Measurements from ENCODE around the gene CAP1. TPM values are rescaled to one million over a fixed set of nuclear protein-coding genes. Genes with fewer than 3 reads are reported as not detected.

The CAP1 gene
- total and polyA plus RNA-seq, 2 of the 4 experiments (the other 2 are of a cell fraction) = 434 to 756 TPM

GRCh38 chr1:40073062-40073461, 32.5 kb downstream of the CAP1 start:
- H3K4me1 ChIP-seq (ENCODE audit: control insufficient read depth, insufficient read depth, low read length) = peaks cover 5% of the 10 kb centered on the region
- no peak overlapping the region for H3K23ac ChIP-seq (ENCODE audit: low read depth, low read length)
- no peak overlapping the region for H3K14ac ChIP-seq (replicated peaks; ENCODE audit: low read depth, low read length)
- H2BK20ac ChIP-seq (ENCODE audit: low read depth, low read length) = no peak overlapping the region
- ChIA-PET POLR2A (ENCODE audit: unreplicated experiment) (no interaction called here), CTCF (interaction anchor here (1.4 kb wide), 1 partner anchor 266 kb away, joined by 4 read pairs; no protein-coding TSS in a partner anchor)
- H3K18ac ChIP-seq (ENCODE audit: low read depth, low read length) = no peak overlapping the region
- H3K9ac ChIP-seq (ENCODE audit: low read depth, low read length) = no peak overlapping the region
- H3K9me1 ChIP-seq (ENCODE audit: insufficient read depth, low read length) = 0 out of 2 replicates have a peak, but pooled peaks cover 5% of the 10 kb centered on the region
- BruUV-seq (replicated peaks) = TSS peak; percentile 91
- no peak overlapping the region for H4K91ac ChIP-seq (ENCODE audit: insufficient read depth, low read depth, low read length)
- no peak overlapping the region for H3K4ac ChIP-seq (ENCODE audit: low read depth, low read length)
- H4K5ac ChIP-seq (ENCODE audit: low read depth, low read length) = no peak overlapping the region
- no peak overlapping the region for H3K4me2 ChIP-seq (ENCODE audit: low read depth, low read length)
- no peaks in the 10 kb centered on the region for H3K9me3 ChIP-seq (ENCODE audit: control insufficient read depth, insufficient read depth, low read length)
- H3K27ac ChIP-seq (ENCODE audit: insufficient read depth, low read length) = no peak overlapping the region
- dilution Hi-C loops (cut with HindIII; ENCODE audit: low sequenced_read_pairs, unreplicated experiment) = no loop called here
- peaks cover 52% of the 10 kb centered on the region for H3K36me3 ChIP-seq (ENCODE audit: control insufficient read depth, insufficient read depth, low read length)
- in situ Hi-C loops (cut with MboI; ENCODE audit: low sequenced_read_pairs) = no loop called here
- no peak overlapping the region for H2AK9ac ChIP-seq (replicated peaks; ENCODE audit: low read depth, low read length, poor library complexity)
- no peak overlapping the region for H2BK120ac ChIP-seq (ENCODE audit: low read depth, low read length)
- H2BK5ac ChIP-seq (ENCODE audit: low read depth, low read length, poor library complexity, severe bottlenecking) = no peak overlapping the region
- intact Hi-C loops (cut with micrococcal nuclease) = no loop called here
- H3K79me1 ChIP-seq (ENCODE audit: low read depth in 1 of 2, low read length in 2 of 2) = peaks cover 7 to 30% of the 10 kb centered on the region in 2 experiments; a peak in 3 of 4 replicates
- no peak overlapping the region for H2AFZ ChIP-seq (replicated peaks; ENCODE audit: low read length, poor library complexity)
- no peak for DNase-seq
- ATAC-seq (ENCODE audit: low read depth) = no peak
- no peak overlapping the region for H3K56ac ChIP-seq (ENCODE audit: extremely low read depth, insufficient read depth, low read length)
- WGBS, 2 experiments (ENCODE audit: extremely low coverage in 2 of 2, insufficient read length in 1 of 2) = no CpG with 5 or more reads among the region's 4 CpGs
- H3K27me3 ChIP-seq (ENCODE audit: control insufficient read depth, insufficient read depth, low read length) = no peaks in the 10 kb centered on the region
- no peak overlapping the region for H3K4me3 ChIP-seq (ENCODE audit: insufficient read depth, low read depth, low read length)
- H2BK15ac ChIP-seq (ENCODE audit: low read depth, low read length) = no peak overlapping the region
- peaks cover 12% of the 10 kb centered on the region for H4K20me1 ChIP-seq (ENCODE audit: insufficient read depth, low read length)
- H4K8ac ChIP-seq (ENCODE audit: low read depth in 2 of 2, low read length in 2 of 2) = no peak overlapping the region
- H2AK5ac ChIP-seq (ENCODE audit: low read depth, low read length) = no peak overlapping the region
- no peak for TF ChIP-seq RAD21 (IDR thresholded peaks at IDR 0.05; ENCODE audit: low read length)
- no peak for TF ChIP-seq CHD1 (IDR thresholded peaks at IDR 0.05; ENCODE audit: low read depth, low read length)
- no peak for TF ChIP-seq BHLHE40 (IDR thresholded peaks at IDR 0.05; ENCODE audit: low read depth, low read length)
- no peak for TF ChIP-seq CTCF (conservative IDR thresholded peaks at IDR 0.05; ENCODE audit: low read depth, low read length)
- no peak for TF ChIP-seq MXI1 (IDR thresholded peaks at IDR 0.05; ENCODE audit: borderline replicate concordance, low read depth, low read length)
- TF ChIP-seq POLR2A (IDR thresholded peaks at IDR 0.05; ENCODE audit: low read depth, low read length) = no peak
- no peak for TF ChIP-seq FOS (IDR thresholded peaks at IDR 0.05; ENCODE audit: low read depth, low read length)
- TF ChIP-seq ELK1 (IDR thresholded peaks at IDR 0.05; ENCODE audit: borderline replicate concordance, low read depth, low read length) = no peak
- no peak for TF ChIP-seq SMC3 (IDR thresholded peaks at IDR 0.05; ENCODE audit: low read depth, low read length)
- no peak for TF ChIP-seq CEBPB (IDR thresholded peaks at IDR 0.05; ENCODE audit: low read depth, low read length)
- no peak for TF ChIP-seq NFE2L2 (IDR thresholded peaks at IDR 0.05; ENCODE audit: low read depth, low read length)
- TF ChIP-seq RFX5 (IDR thresholded peaks at IDR 0.05; ENCODE audit: low read depth, low read length) = no peak
- no peak for TF ChIP-seq USF2 (IDR thresholded peaks at IDR 0.05; ENCODE audit: low read depth, low read length)
- no peak for TF ChIP-seq MAZ (IDR thresholded peaks at IDR 0.05; ENCODE audit: borderline replicate concordance, low read depth, low read length)
- TF ChIP-seq MAFK (IDR thresholded peaks at IDR 0.05; ENCODE audit: low read depth, low read length) = no peak
- TF ChIP-seq RCOR1 (IDR thresholded peaks at IDR 0.05; ENCODE audit: insufficient replicate concordance, low read length) = no peak
